Prostate gland (tissue), 2 donors: ENCODE results near the gene ISG15. TPM values are rescaled to one million over a fixed set of nuclear protein-coding genes. Genes with fewer than 3 reads are reported as not detected.

Experiments used
- DNase-seq: peaks from one replicate; pipeline ENCODE4 v3.0.0-alpha.2; 2019; ENCODE audit warnings: low spot score
- H3K27ac ChIP-seq, 2 donors: fragments of 200-600 bp; sonication (generic); 2 replicates each; pipeline ENCODE4 v1.5.1; 2017 to 2019
- H3K27me3 ChIP-seq: fragments of 200-600 bp; sonication (generic); replicated peaks from 2 replicates; pipeline ENCODE4 v1.5.1; 2019; ENCODE audit not compliant: insufficient read depth
- H3K36me3 ChIP-seq, 2 donors: fragments of 200-600 bp; sonication (generic); 1 replicate in 1 of 2; 2 replicates in 1 of 2; pipeline versions ENCODE4 v1.5.1 to v1.8.1; 2017 to 2019
- H3K4me1 ChIP-seq: fragments of 200-600 bp; sonication (generic); replicated peaks from 2 replicates; pipeline ENCODE4 v1.5.1; 2019
- H3K4me3 ChIP-seq, 2 donors: fragments of 200-600 bp; sonication (generic); 2 replicates each; pipeline ENCODE4 v1.5.1; 2017 to 2019
- H3K9me3 ChIP-seq: fragments of 200-600 bp; sonication (generic); 2 replicates; pipeline ENCODE4 v1.5.1; 2017
- CTCF ChIP-seq, 4 experiments: fragments of 200-600 bp in 2 of 4; fragments of 450-650 bp in 2 of 4; sonication (generic) in 2 of 4; IDR thresholded peaks; 1 replicate in 3 of 4; 2 replicates in 1 of 4; pipeline ENCODE4 v1.5.1; 2016 to 2019; ENCODE audit warnings: antibody characterized with exemption in 4 of 4, mild to moderate bottlenecking in 2 of 4, moderate library complexity in 2 of 4
- POLR2A ChIP-seq: fragments of 450-650 bp; IDR thresholded peaks from one replicate; pipeline ENCODE4 v1.6.1; 2016; ENCODE audit warnings: antibody characterized with exemption, mild to moderate bottlenecking
- POLR2AphosphoS5 ChIP-seq: sonication (generic); formaldehyde crosslinking; IDR thresholded peaks from one replicate; pipeline ENCODE4 v1.6.1; 2017; ENCODE audit warnings: antibody characterized with exemption
- WGBS: methylation state at CpG from one replicate; pipeline ENCODE4 v1.1.5; 2018; 5-methylcytosine and 5-hydroxymethylcytosine counted together
- intact Hi-C: fragments of 100-400 bp; cut with DNase I; formaldehyde crosslinking; loops from one replicate; pipeline ENCODE4 v1.14.2; 2022
- small RNA-seq, 2 donors: library from RNA; depleted of rRNA; stranded (forward); fragments of <200 nt; gene quantifications; one replicate each; pipeline ENCODE3, GENCODE V24; 2016
- total RNA-seq, 2 donors: library from RNA; depleted of rRNA; stranded (reverse); fragments of >200 nt; gene quantifications; one replicate each; pipeline ENCODE4 v1.1.0, GENCODE V29; 2016

The ISG15 gene
- total RNA-seq, 2 donors from 2014 or later = 22.3 to 27.2 TPM

- TF ChIP-seq CTCF (IDR thresholded peaks at IDR 0.05) (no peak), POLR2AphosphoS5 (no peak), POLR2A (no peak)
- 35% methylated on average over 29 of the region's 29 CpGs for WGBS
- Histone ChIP-seq H3K9me3 (no peaks in the 10 kb centered on the region), H3K27me3 (peaks cover 9% of the 10 kb centered on the region), H3K27ac (no peak overlapping the region), H3K4me3 (no peak overlapping the region), H3K4me1 (peaks cover 4% of the 10 kb centered on the region), H3K36me3 (no peaks in the 10 kb centered on the region)
- intact Hi-C loops = loop anchor here (1.0 kb wide), 1 partner anchor 79 kb away; no protein-coding TSS in a partner anchor
- DNase-seq = no peak
Observed at GRCh38 chr1:1062348-1063163, 49.3 kb downstream of the ISG15 start.

GRCh38 chr1:1063261-1063944 is 50.1 kb downstream of the ISG15 start:
- DNase-seq = no peak
- TF ChIP-seq POLR2A = no peak
- no peak for TF ChIP-seq POLR2AphosphoS5
- H3K4me1 ChIP-seq = peaks cover 4% of the 10 kb centered on the region
- intact Hi-C loops = loop anchor here (1.0 kb wide), 1 partner anchor 80 kb away; no protein-coding TSS in a partner anchor
- no peak overlapping the region for H3K27ac ChIP-seq
- H3K36me3 ChIP-seq = no peaks in the 10 kb centered on the region
- H3K27me3 ChIP-seq = peaks cover 8% of the 10 kb centered on the region
- H3K4me3 ChIP-seq = no peak overlapping the region
- no peaks in the 10 kb centered on the region for H3K9me3 ChIP-seq
- WGBS = 70% methylated on average over 24 of the region's 24 CpGs

Small RNAs within 50 kb of the gene (small RNA-seq; reads per million reads assigned to genes)
- 0 reads per million in 2 donors for gene AL645608.3

Other genes starting within 250 kb of the ISG15 start
- 10 to 100 TPM in 1 of 2 donors, 1 to 10 TPM in 1; 4.5 to 61.6 TPM for gene SAMD11, start 89.6 kb upstream of the ISG15 start, total RNA-seq
- 10 to 100 TPM; 43.2 to 65.5 TPM for gene NOC2L, start 54.2 kb upstream of the ISG15 start, total RNA-seq
- gene KLHL17, start 52.9 kb upstream of the ISG15 start, total RNA-seq = 10 to 100 TPM; 10.9 to 24.5 TPM
- 1 to 10 TPM; 1.4 to 6.4 TPM for gene PLEKHN1, start 47.0 kb upstream of the ISG15 start, total RNA-seq
- gene PERM1, start 31.4 kb upstream of the ISG15 start, total RNA-seq = 1 to 10 TPM in 1 of 2 donors, under 1 TPM in 1; 0.80 to 3.9 TPM
- gene HES4, start 13.4 kb upstream of the ISG15 start, total RNA-seq = 10 to 100 TPM; 45.8 to 82.6 TPM
- gene AGRN, start 6.6 kb downstream of the ISG15 start, total RNA-seq = 10 to 100 TPM; 87.7 to 92.4 TPM
- 1 to 10 TPM; 1.4 to 1.8 TPM for gene RNF223, start 60.8 kb downstream of the ISG15 start, total RNA-seq
- gene C1orf159, start 102.6 kb downstream of the ISG15 start, total RNA-seq = 10 to 100 TPM; 20.0 to 26.4 TPM
- 1 to 10 TPM in 1 of 2 donors, under 1 TPM in 1; 0.77 to 7.3 TPM for gene TTLL10, start 160.4 kb downstream of the ISG15 start, total RNA-seq
- 1 to 10 TPM; 3.1 to 3.5 TPM for gene TNFRSF18, start 193.1 kb downstream of the ISG15 start, total RNA-seq
- gene TNFRSF4, start 200.7 kb downstream of the ISG15 start, total RNA-seq = 1 to 10 TPM in 1 of 2 donors, under 1 TPM in 1; 0.50 to 3.0 TPM
- 100 to 1,000 TPM; 177 to 185 TPM for gene SDF4, start 218.5 kb downstream of the ISG15 start, total RNA-seq
- gene B3GALT6, start 218.7 kb downstream of the ISG15 start, total RNA-seq = 10 to 100 TPM; 29.6 to 41.5 TPM
- gene C1QTNF12, start 233.2 kb downstream of the ISG15 start, total RNA-seq = 1 to 10 TPM in 1 of 2 donors, not detected in 1; 3.4 TPM